H1 (cell line): ENCODE results near the gene TDP1. TPM values are rescaled to one million over a fixed set of nuclear protein-coding genes. Genes with fewer than 3 reads are reported as not detected.

Experiments
- CTCF ChIA-PET: fragments of 300-600 bp; sonication (Branson Sonifier 250); formaldehyde crosslinking; loops from one replicate; lab custom pipeline; 2021; ENCODE audit not compliant: partially characterized antibody; lab: Charles Lee
- POLR2A ChIA-PET: fragments of 300-600 bp; sonication (Branson Sonifier 250); formaldehyde crosslinking; loops from one replicate; lab custom pipeline; 2021; ENCODE audit warnings: inconsistent platforms; ENCODE audit not compliant: partially characterized antibody; lab: Charles Lee
- DNase-seq, 2 experiments: peaks; one replicate each; pipeline versions ENCODE4 v3.0.0 to v3.0.0-alpha.2; 2010 to 2022; ENCODE audit warnings: low spot score in 2 of 2, low read depth in 1 of 2, mixed read lengths in 1 of 2
- FAIRE-seq: peaks from 2 replicates; lab custom pipeline; 2011; peaks lifted over from hg19 to GRCh38; lab: Jason Lieb, UNC
- H2AFZ ChIP-seq: 2 replicates; pipeline ENCODE4 v1.8.1; 2012; ENCODE audit warnings: low read length, inconsistent platforms
- H2AK5ac ChIP-seq: 2 replicates; pipeline ENCODE4 v1.6.1; 2013; ENCODE audit warnings: low read depth, low read length
- H2BK120ac ChIP-seq: replicated peaks from 2 replicates; pipeline ENCODE3; 2013; ENCODE audit warnings: low read depth, low read length, inconsistent platforms
- H2BK12ac ChIP-seq: 2 replicates; pipeline ENCODE4 v1.6.1; 2013; ENCODE audit warnings: low read depth, low read length
- H2BK15ac ChIP-seq: 2 replicates; pipeline ENCODE4 v1.6.1; 2013; ENCODE audit warnings: low read length
- H2BK20ac ChIP-seq: 2 replicates; pipeline ENCODE4 v1.6.1; 2013; ENCODE audit warnings: low read length
- H2BK5ac ChIP-seq: 2 replicates; pipeline ENCODE4 v1.6.1; 2013; ENCODE audit warnings: low read depth, low read length
- H3K14ac ChIP-seq: 2 replicates; pipeline ENCODE4 v1.6.1; 2013; ENCODE audit warnings: inconsistent platforms; ENCODE audit not compliant: insufficient read length
- H3K18ac ChIP-seq: 2 replicates; pipeline ENCODE4 v1.6.1; 2013; ENCODE audit warnings: low read length; ENCODE audit errors: extremely low read depth
- H3K23ac ChIP-seq: 2 replicates; pipeline ENCODE4 v1.6.1; 2013; ENCODE audit warnings: inconsistent platforms; ENCODE audit not compliant: insufficient read length
- H3K23me2 ChIP-seq: 2 replicates; pipeline ENCODE4 v1.6.1; 2013; ENCODE audit warnings: low read depth, low read length
- H3K27ac ChIP-seq: 2 replicates; pipeline ENCODE4 v1.6.1; 2011; ENCODE audit warnings: low read depth, low read length, inconsistent platforms
- H3K27me3 ChIP-seq, 4 experiments: replicated peaks in 1 of 4; 1 replicate in 1 of 4; 2 replicates in 3 of 4; pipeline versions ENCODE4 v1.6.1 to v1.8.1; 2011 to 2013; ENCODE audit warnings: low read length in 3 of 4, mild to moderate bottlenecking in 3 of 4, inconsistent platforms in 2 of 4, mixed read lengths in 2 of 4, moderate library complexity in 1 of 4; ENCODE audit not compliant: control insufficient read depth in 3 of 4, insufficient read depth in 3 of 4; ENCODE audit errors: extremely low read depth in 1 of 4
- H3K36me3 ChIP-seq, 4 experiments: 2 replicates each; pipeline versions ENCODE4 v1.6.1 to v1.8.1; 2011 to 2013; ENCODE audit warnings: mild to moderate bottlenecking in 4 of 4, low read length in 3 of 4, moderate library complexity in 2 of 4, control low read depth in 1 of 4, inconsistent platforms in 1 of 4; ENCODE audit not compliant: insufficient read depth in 4 of 4, control insufficient read depth in 2 of 4
- H3K4ac ChIP-seq: replicated peaks from 2 replicates; pipeline ENCODE3; 2013; ENCODE audit warnings: low read length, low read depth, mixed read lengths, inconsistent platforms; ENCODE audit not compliant: insufficient read length
- H3K4me1 ChIP-seq, 4 experiments: replicated peaks in 1 of 4; 1 replicate in 1 of 4; 2 replicates in 3 of 4; pipeline versions ENCODE4 v1.6.1 to v1.8.1; 2011 to 2013; ENCODE audit warnings: low read length in 3 of 4, inconsistent platforms in 2 of 4, mixed read lengths in 1 of 4; ENCODE audit not compliant: insufficient read depth in 4 of 4, control insufficient read depth in 3 of 4
- H3K4me2 ChIP-seq, 2 experiments: 2 replicates each; pipeline versions ENCODE4 v1.6.1 to v1.8.1; 2011 to 2013; ENCODE audit warnings: low read depth in 2 of 2, low read length in 2 of 2, control low read depth in 1 of 2, inconsistent platforms in 1 of 2, mild to moderate bottlenecking in 1 of 2; ENCODE audit not compliant: insufficient read depth in 1 of 2
- H3K4me3 ChIP-seq, 4 experiments: fragments of 200-600, 300-600 bp in 1 of 4; sonication (generic), shearing (Covaris generic), sonication (Bioruptor Twin) in 1 of 4; 2 replicates each; pipeline versions ENCODE4 v1.5.1 to v1.8.1; 2011 to 2016; ENCODE audit warnings: low read length in 4 of 4, low read depth in 3 of 4, control low read depth in 2 of 4, inconsistent platforms in 2 of 4, mild to moderate bottlenecking in 2 of 4, mixed read lengths in 1 of 4, moderate library complexity in 1 of 4; ENCODE audit not compliant: insufficient read depth in 2 of 4; ENCODE audit errors: extremely low read depth in 1 of 4
- H3K56ac ChIP-seq: replicated peaks from 2 replicates; pipeline ENCODE3; 2013; ENCODE audit warnings: low read depth, mild to moderate bottlenecking, mixed read lengths, low read length, inconsistent platforms; ENCODE audit not compliant: insufficient read length
- H3K79me1 ChIP-seq: 2 replicates; pipeline ENCODE4 v1.6.1; 2013; ENCODE audit warnings: low read depth, low read length, control low read depth
- H3K79me2 ChIP-seq, 2 experiments: 2 replicates each; pipeline versions ENCODE4 v1.6.1 to v1.8.1; 2012 to 2013; ENCODE audit warnings: low read length in 2 of 2, mild to moderate bottlenecking in 2 of 2, inconsistent platforms in 1 of 2; ENCODE audit not compliant: insufficient read depth in 2 of 2, control insufficient read depth in 1 of 2
- H3K9ac ChIP-seq, 4 experiments: replicated peaks in 1 of 4; 1 replicate in 1 of 4; 2 replicates in 3 of 4; pipeline versions ENCODE4 v1.6.1 to v1.8.1; 2011 to 2013; ENCODE audit warnings: low read depth in 3 of 4, low read length in 3 of 4, control low read depth in 2 of 4, mild to moderate bottlenecking in 2 of 4, moderate library complexity in 2 of 4, inconsistent platforms in 1 of 4; ENCODE audit errors: extremely low read depth in 1 of 4
- H3K9me3 ChIP-seq, 2 experiments: 2 replicates each; pipeline versions ENCODE4 v1.6.1 to v1.8.1; 2012 to 2013; ENCODE audit warnings: mild to moderate bottlenecking in 2 of 2, moderate library complexity in 2 of 2, control low read depth in 1 of 2, inconsistent platforms in 1 of 2, low read depth in 1 of 2, low read length in 1 of 2, mixed read lengths in 1 of 2; ENCODE audit not compliant: insufficient read depth in 2 of 2
- H4K20me1 ChIP-seq, 2 experiments: replicated peaks in 1 of 2; 2 replicates each; pipeline versions ENCODE3 to v1.8.1; 2011 to 2013; ENCODE audit warnings: inconsistent platforms in 2 of 2, low read length in 2 of 2, mild to moderate bottlenecking in 1 of 2; ENCODE audit not compliant: insufficient read depth in 2 of 2, control insufficient read depth in 1 of 2
- H4K5ac ChIP-seq: 2 replicates; pipeline ENCODE4 v1.6.1; 2013; ENCODE audit warnings: low read length, low read depth, mixed read lengths, inconsistent platforms; ENCODE audit not compliant: insufficient read length
- H4K8ac ChIP-seq: 2 replicates; pipeline ENCODE4 v1.8.0; 2013; ENCODE audit warnings: mild to moderate bottlenecking, moderate library complexity, low read length, inconsistent platforms; ENCODE audit not compliant: insufficient read depth; ENCODE audit errors: extremely low read depth
- H4K91ac ChIP-seq: replicated peaks from 2 replicates; pipeline ENCODE3; 2013; ENCODE audit warnings: low read length, mixed read lengths, inconsistent platforms; ENCODE audit not compliant: insufficient read length
- BCL11A ChIP-seq, 2 experiments: IDR thresholded peaks; one replicate each; pipeline ENCODE4 v1.6.1; 2011; ENCODE audit warnings: low read depth in 2 of 2, low read length in 2 of 2, mild to moderate bottlenecking in 2 of 2
- CBX5 ChIP-seq: fragments of 300-800, 300-1000 bp; sonication (generic); IDR thresholded peaks from 2 replicates; pipeline ENCODE4 v1.7.1; 2016; ENCODE audit warnings: antibody characterized with exemption, low read length, low read depth
- CBX8 ChIP-seq: fragments of 300-800, 300-1000 bp; sonication (generic); IDR thresholded peaks from 2 replicates; pipeline ENCODE4 v1.7.1; 2016; ENCODE audit warnings: low read depth, low read length, borderline replicate concordance
- CTBP2 ChIP-seq: IDR thresholded peaks from 2 replicates; pipeline ENCODE4 v1.7.0; 2011; ENCODE audit warnings: borderline replicate concordance, mild to moderate bottlenecking, moderate library complexity, mixed read lengths, low read length; ENCODE audit not compliant: insufficient read depth, insufficient read length
- FOSL1 ChIP-seq: IDR thresholded peaks from 2 replicates; pipeline ENCODE4 v1.6.1; 2011; ENCODE audit warnings: mild to moderate bottlenecking, low read depth, low read length, moderate library complexity; ENCODE audit not compliant: insufficient read depth
- KDM4A ChIP-seq: IDR thresholded peaks from one replicate; pipeline ENCODE4 v1.7.1; 2012; ENCODE audit warnings: low read depth, mild to moderate bottlenecking, moderate library complexity, low read length, inconsistent platforms; ENCODE audit not compliant: severe bottlenecking
- NRF1 ChIP-seq: IDR thresholded peaks from 2 replicates; pipeline ENCODE4 v1.6.1; 2011; ENCODE audit warnings: mild to moderate bottlenecking, low read depth, low read length, improper control_type of control experiment
- POLR2A ChIP-seq, 2 experiments: IDR thresholded peaks; 1 replicate in 1 of 2; 2 replicates in 1 of 2; pipeline ENCODE4 v1.6.1; 2011; ENCODE audit warnings: low read depth in 2 of 2, low read length in 2 of 2, mild to moderate bottlenecking in 2 of 2; ENCODE audit errors: control extremely low read depth in 1 of 2
- RXRA ChIP-seq: IDR thresholded peaks from 2 replicates; pipeline ENCODE4 v1.6.1; 2011; ENCODE audit warnings: low read depth, mild to moderate bottlenecking, low read length, moderate library complexity; ENCODE audit not compliant: insufficient read depth
- SIX5 ChIP-seq: IDR thresholded peaks from 2 replicates; pipeline ENCODE4 v1.6.1; 2011; ENCODE audit warnings: mild to moderate bottlenecking, low read depth, low read length
- SP2 ChIP-seq: IDR thresholded peaks from 2 replicates; pipeline ENCODE4 v1.6.1; 2012; ENCODE audit warnings: mild to moderate bottlenecking, low read length, inconsistent platforms
- SUZ12 ChIP-seq: fragments of 200-600 bp; sonication (generic); IDR thresholded peaks from 2 replicates; pipeline ENCODE4 v1.6.1; 2012; ENCODE audit warnings: mild to moderate bottlenecking, inconsistent platforms, low read length, moderate library complexity, mixed read lengths
- ZNF274 ChIP-seq: IDR thresholded peaks from 2 replicates; pipeline ENCODE4 v1.7.0; 2012; ENCODE audit warnings: low read length, borderline replicate concordance; ENCODE audit errors: extremely low read depth
- WGBS, 2 experiments: shearing (Covaris generic) in 1 of 2; methylation state at CpG; one replicate each; pipeline versions ENCODE4 v1.1.6 to v1.1.7; 2013 to 2015; ENCODE audit warnings: low lambda C conversion rate in 2 of 2, mixed read lengths in 2 of 2, inconsistent platforms in 1 of 2, low coverage in 1 of 2, missing lambda C conversion rate in 1 of 2; ENCODE audit not compliant: insufficient replicate concordance in 2 of 2, insufficient coverage in 1 of 2, insufficient read length in 1 of 2; ENCODE audit errors: extremely low coverage in 1 of 2, missing lambda C conversion rate in 1 of 2; 5-methylcytosine and 5-hydroxymethylcytosine counted together
- polyA plus RNA-seq, 7 experiments: library from polyadenylated mRNA; depleted of rRNA in 3 of 7; stranded (reverse) in 5 of 7; unstranded in 2 of 7; fragments of >200 nt in 5 of 7; fragments of 200-250 nt in 2 of 7; gene quantifications; 1 replicate in 5 of 7; 2 replicates in 1 of 7; 4 replicates in 1 of 7; pipeline versions ENCODE4 v1.2.1 to v1.2.3, GENCODE V29; 2011 to 2013; ENCODE audit warnings: missing spikeins in 2 of 7, mixed read lengths in 2 of 7
- total RNA-seq: library from RNA; stranded (reverse); fragmentation: NEBNext Ultra II Directional; extraction: Animal tissue kit (Norgen Biotek cat#: 25700); gene quantifications from 2 replicates; pipeline ENCODE4 v1.2.1, GENCODE V29; 2021

Gene TDP1
- total and polyA plus RNA-seq, 2 of the 8 experiments (the other 6 are each of a cell fraction or from before 2014, with no cell fraction given) = 32.2 to 69.9 TPM

DNA sequence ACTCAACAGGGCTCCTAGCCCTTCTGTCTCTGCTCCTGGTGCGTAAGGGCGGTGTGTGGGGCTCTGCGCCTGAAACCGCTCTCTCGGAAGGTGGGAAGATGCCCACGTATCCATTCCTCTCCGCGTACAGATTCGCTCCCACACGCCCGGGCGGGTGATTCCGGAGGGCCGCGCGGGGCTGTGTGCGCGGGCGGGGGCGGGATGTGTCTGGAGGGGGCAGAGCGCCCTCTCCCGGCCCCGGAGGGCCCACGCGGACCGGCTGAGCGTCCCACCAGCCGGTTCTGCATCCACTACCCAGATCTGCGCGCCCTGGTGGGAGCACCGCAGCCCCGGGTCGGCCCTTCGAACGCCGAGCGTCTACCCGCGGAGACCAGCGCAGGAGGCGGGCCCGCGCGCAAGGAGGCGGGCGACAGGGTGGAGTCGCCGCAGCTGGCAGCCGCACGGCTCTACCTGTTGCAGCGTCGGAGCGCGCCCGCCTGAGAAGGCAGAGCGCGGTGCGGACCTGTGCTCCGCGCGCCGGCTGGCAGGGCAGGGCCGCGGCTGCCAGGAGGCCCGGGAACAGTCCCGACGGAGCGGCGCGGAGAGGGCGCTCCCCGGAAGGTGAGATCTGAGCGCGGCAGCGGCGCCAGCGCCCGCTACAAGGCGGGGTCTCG is 104.7 kb downstream of the TDP1 start:
- Histone ChIP-seq H3K23ac (no peak overlapping the region), H3K36me3 (no peaks in the 10 kb centered on the region), H3K27ac (no peak overlapping the region), H3K4me3 (peak overlapping the region; percentile 52 to 73 (median 59)), H3K4me1 (peaks cover 3 to 14% (median 6%) of the 10 kb centered on the region in 4 experiments; a peak in 6 of 7 replicates), H3K4ac (no peak overlapping the region), H3K79me2 (no peaks in the 10 kb centered on the region), H3K4me2 (peak overlapping the region; percentile 91 to 98), H2BK12ac (0 out of 2 replicates have a peak overlapping the region, but pooled peaks have one; percentile 39), H3K9me3 (no peaks in the 10 kb centered on the region), H2BK15ac (no peak overlapping the region), H3K23me2 (peaks cover 24% of the 10 kb centered on the region; the same call in 1 of the 2 replicates), H2BK20ac (no peak overlapping the region), H2AFZ (peak overlapping the region; percentile 85; the same call in 1 of the 2 replicates), H4K20me1 (peaks cover 0 to 6% of the 10 kb centered on the region in 2 experiments), H3K18ac (peak overlapping the region; percentile 32; the same call in 1 of the 2 replicates), H2BK120ac (no peak overlapping the region), H3K9ac (peak overlapping the region in 1 of 4 experiments; percentile 50; a peak in 2 of 7 replicates), H2AK5ac (no peak overlapping the region), H4K91ac (no peak overlapping the region), H2BK5ac (no peak overlapping the region), H3K27me3 (peaks cover 28 to 58% (median 52%) of the 10 kb centered on the region in 4 experiments), H3K56ac (no peak overlapping the region), H4K8ac (peak overlapping the region; percentile 35; the same call in 1 of the 2 replicates), H3K79me1 (no peaks in the 10 kb centered on the region), H4K5ac (no peak overlapping the region), H3K14ac (no peak overlapping the region)
- 2% methylated on average over 73 of the region's 80 CpGs; no CpG with 5 or more reads in 1 of the 2 experiments for WGBS, 2 experiments
- DNase-seq (peak; percentile 44 to 85), FAIRE-seq (no peak)
- POLR2A ChIA-PET = no interaction called here
- CTCF ChIA-PET = interaction anchor here (0.6 to 1.8 kb wide), 15 partner anchors 9 to 1076 kb away, joined by 3 to 8 read pairs (median 3); partner anchors contain the start of gene EFCAB11
- TF ChIP-seq BCL11A (IDR thresholded peaks at IDR 0.05; ENCODE audit: low read depth in 2 of 2, low read length in 2 of 2) (no peak), ZNF274 (no peak), POLR2A (IDR thresholded peaks at IDR 0.05; ENCODE audit: control extremely low read depth in 1 of 2, low read depth in 2 of 2, low read length in 2 of 2) (no peak), SP2 (no peak), CBX5 (no peak), KDM4A (peak; percentile 77), RXRA (no peak), CTBP2 (no peak), SUZ12 (peak; percentile 77; the same call in 1 of the 2 replicates), SIX5 (no peak), NRF1 (no peak), CBX8 (no peak), FOSL1 (no peak)
